Stimulated activated CD4-positive, alpha-beta T cell treated with anti-CD3 and anti-CD28 coated beads, Interleukin-4, amount 100 ng/mL, for 24 hours (primary cell): ENCODE data around the gene PTPN7.
"Not testable (repeated sequence)": the region's sequence is repeated elsewhere in the genome, so short reads cannot be mapped to it uniquely, and the experiment has no call there.

Source experiments
- DNase-seq: peaks from one replicate; pipeline ENCODE4 v3.0.0-alpha.2; 2020

Gene PTPN7

GRCh38 chr1:202160377-202160940, at the start of gene PTPN7:
TSS of gene PTPN7 (minus strand) at chr1:202160602. CDS start at chr1:202159402, 1,200 bp downstream.
- DNase-seq = peak; percentile 91

GRCh38 chr1:202208351-202208857, 48.0 kb upstream of the PTPN7 start:
- DNase-seq = no peak

GRCh38 chr1:202207292-202207691, 46.9 kb upstream of the PTPN7 start:
- DNase-seq = no peak

- DNase-seq = no peak
Observed at GRCh38 chr1:202205523-202206190, 45.3 kb upstream of the PTPN7 start.

- no peak for DNase-seq
Observed at GRCh38 chr1:202204065-202204464, 43.7 kb upstream of the PTPN7 start.

- DNase-seq = no peak
Observed at GRCh38 chr1:202203238-202204039, 43.0 kb upstream of the PTPN7 start.

GRCh38 chr1:202202500-202203168, 42.2 kb upstream of the PTPN7 start:
- no peak for DNase-seq

GRCh38 chr1:202201971-202202370, 41.6 kb upstream of the PTPN7 start:
- no peak for DNase-seq

- no peak for DNase-seq
Observed at GRCh38 chr1:202201266-202201665, 40.9 kb upstream of the PTPN7 start.

GRCh38 chr1:202200669-202201068, 40.3 kb upstream of the PTPN7 start:
- no peak for DNase-seq

- no peak for DNase-seq
Observed at GRCh38 chr1:202200112-202200548, 39.7 kb upstream of the PTPN7 start.

GRCh38 chr1:202199040-202199889, 38.9 kb upstream of the PTPN7 start:
- DNase-seq = no peak

GRCh38 chr1:202198366-202198724, 37.9 kb upstream of the PTPN7 start:
- no peak for DNase-seq

- no peak for DNase-seq
Observed at GRCh38 chr1:202197653-202198365, 37.4 kb upstream of the PTPN7 start.

GRCh38 chr1:202194328-202194648, 33.9 kb upstream of the PTPN7 start:
- DNase-seq = no peak

- no peak for DNase-seq
Observed at GRCh38 chr1:202193614-202194327, 33.4 kb upstream of the PTPN7 start, which contains the start of gene LGR6. TSS of gene LGR6 (plus strand) at chr1:202193799. CDS start at chr1:202193990, 191 bp downstream.

- DNase-seq = peak; percentile 51
Observed at GRCh38 chr1:202192770-202193613, 32.6 kb upstream of the PTPN7 start.

- not testable (repeated sequence) for DNase-seq
Observed at GRCh38 chr1:202191391-202191790, 31.0 kb upstream of the PTPN7 start.

GRCh38 chr1:202189918-202190715, 29.7 kb upstream of the PTPN7 start:
- no peak for DNase-seq
